Measurements from ENCODE around the gene CAMK2A. TPM values are rescaled to one million over a fixed set of nuclear protein-coding genes. Genes with fewer than 3 reads are reported as not detected.

The CAMK2A gene
- polyA plus RNA-seq, 5 donors: 3.2 to 8.3 (median 5.8) TPM

GRCh38 chr5:150188146-150188842 is 101.3 kb downstream of the CAMK2A start:
- DNase-seq: no peak

- DNase-seq: no peak
Observed at GRCh38 chr5:150186897-150187296, 102.7 kb downstream of the CAMK2A start.

GRCh38 chr5:150186137-150186536 is 103.4 kb downstream of the CAMK2A start:
- DNase-seq: no peak

GRCh38 chr5:150184990-150185912 is 104.3 kb downstream of the CAMK2A start:
- DNase-seq: no peak

GRCh38 chr5:150184006-150184405 is 105.6 kb downstream of the CAMK2A start:
- no peak for DNase-seq

GRCh38 chr5:150183436-150183835 is 106.1 kb downstream of the CAMK2A start:
- DNase-seq: no peak

GRCh38 chr5:150182774-150183173 is 106.8 kb downstream of the CAMK2A start:
- DNase-seq: no peak

- DNase-seq: no peak
Observed at GRCh38 chr5:150181766-150182545, 107.6 kb downstream of the CAMK2A start.

- DNase-seq: no peak
Observed at GRCh38 chr5:150181027-150181426, 108.5 kb downstream of the CAMK2A start.

GRCh38 chr5:150180241-150181026 is 109.1 kb downstream of the CAMK2A start:
- peak; percentile 65 to 67 for DNase-seq

GRCh38 chr5:150179019-150179620 is 110.5 kb downstream of the CAMK2A start:
- DNase-seq: no peak

GRCh38 chr5:150178262-150178661 is 111.3 kb downstream of the CAMK2A start:
- DNase-seq: no peak

GRCh38 chr5:150177721-150178120 is 111.9 kb downstream of the CAMK2A start:
- no peak for DNase-seq

- DNase-seq: no peak
Observed at GRCh38 chr5:150176745-150177477, 112.7 kb downstream of the CAMK2A start.

- DNase-seq: no peak
Observed at GRCh38 chr5:150175536-150175935, 114.0 kb downstream of the CAMK2A start.

- DNase-seq: no peak
Observed at GRCh38 chr5:150175076-150175475, 114.5 kb downstream of the CAMK2A start.

- no peak for DNase-seq
Observed at GRCh38 chr5:150174285-150174684, 115.3 kb downstream of the CAMK2A start.

GRCh38 chr5:150173161-150173560 is 116.4 kb downstream of the CAMK2A start:
- DNase-seq: no peak

- no peak for DNase-seq
Observed at GRCh38 chr5:150172556-150172955, 117.0 kb downstream of the CAMK2A start.

- DNase-seq: no peak
Observed at GRCh38 chr5:150172145-150172544, 117.4 kb downstream of the CAMK2A start.
